Left cardiac atrium (tissue), 4 donors: Measurements from ENCODE around the gene HBE1. TPM values are rescaled to one million over a fixed set of nuclear protein-coding genes. Genes with fewer than 3 reads are reported as not detected.

Experiments
- ATAC-seq, 2 donors: fragments of 200-7000 bp; cut with Tn5 transposase; one replicate each; pipeline ENCODE4 v1.9.1; 2020; ENCODE audit warnings: mild to moderate bottlenecking in 2 of 2, moderate library complexity in 2 of 2
- DNase-seq: peaks from one replicate; pipeline ENCODE4 v3.0.0-alpha.2; 2020
- intact Hi-C, 2 donors: fragments of 100-400 bp; cut with DNase I; formaldehyde crosslinking; loops; one replicate each; pipeline versions ENCODE4 v1.14.1 to v1.15.1; 2022 to 2023
- total RNA-seq, 2 donors: library from RNA; stranded (reverse); fragmentation: NEBNext Ultra II Directional; extraction: Animal tissue kit (Norgen Biotek cat#: 25700); gene quantifications; one replicate each; pipeline ENCODE4 v1.2.1, GENCODE V29; 2021
- donor health status: DM: no; HTN: yes; CAD: no.
- donor health status: DM: no; HTN: yes; CAD: no; lungs with severe emphysema.
- donor health status: DM: yes; HTN: yes; CAD: no.
- donor health status: Dilated cardiomyopathy.

The HBE1 gene
- total RNA-seq, 2 donors from 2014 or later: not detected

GRCh38 chr11:5223686-5224085, 46.1 kb downstream of the HBE1 start:
- DNase-seq (no peak), ATAC-seq (no peak)
- intact Hi-C loops: no loop called here

- intact Hi-C loops: no loop called here
- ATAC-seq: no peak
- DNase-seq: no peak
Observed at GRCh38 chr11:5223146-5223545, 46.6 kb downstream of the HBE1 start.

Other genes starting within 250 kb of the HBE1 start
- gene OR52J3, start 223.4 kb downstream of the HBE1 start, total RNA-seq: not detected
- gene OR52E2, start 210.3 kb downstream of the HBE1 start, total RNA-seq: not detected
- gene OR52E1, start 200.4 kb downstream of the HBE1 start, total RNA-seq: not detected
- not detected for gene OR52A5, start 131.6 kb downstream of the HBE1 start, total RNA-seq
- gene OR52A1, start 115.2 kb downstream of the HBE1 start, total RNA-seq: not detected
- not detected for gene OR51V1, start 69.3 kb downstream of the HBE1 start, total RNA-seq
- 100 to 1,000 TPM in 1 of 2 donors, 10 to 100 TPM in 1; 77.3 to 264 TPM for gene HBB, start 42.9 kb downstream of the HBE1 start, total RNA-seq
- not detected for gene HBD, start 35.5 kb downstream of the HBE1 start, total RNA-seq
- not detected for gene HBG1, start 20.1 kb downstream of the HBE1 start, total RNA-seq
- gene HBG2, start 15.2 kb downstream of the HBE1 start, total RNA-seq: not detected
- not detected for gene OR51B4, start 32.0 kb upstream of the HBE1 start, total RNA-seq
- gene OR51B2, start 54.4 kb upstream of the HBE1 start, total RNA-seq: not detected
- gene OR51B5, start 73.6 kb upstream of the HBE1 start, total RNA-seq: not detected
- gene OR51B6, start 81.6 kb upstream of the HBE1 start, total RNA-seq: not detected
- gene OR51M1, start 113.9 kb upstream of the HBE1 start, total RNA-seq: not detected
- not detected for gene OR51Q1, start 152.2 kb upstream of the HBE1 start, total RNA-seq
- gene OR51I1, start 171.6 kb upstream of the HBE1 start, total RNA-seq: not detected
- gene OR51I2, start 179.4 kb upstream of the HBE1 start, total RNA-seq: not detected
- gene OR52D1, start 218.7 kb upstream of the HBE1 start, total RNA-seq: not detected
- under 1 TPM; 0.13 to 0.15 TPM for gene UBQLN3, start 240.0 kb upstream of the HBE1 start, total RNA-seq
- under 1 TPM; 0.12 to 0.16 TPM for gene UBQLNL, start 246.8 kb upstream of the HBE1 start, total RNA-seq